NCI-H146 (cell line): ENCODE results near the gene DYRK3.

ENCODE experiments used
- DNase-seq: peaks from one replicate; lab custom pipeline; 2025; lab: John Stamatoyannopoulos, UW

The DYRK3 gene

DNA sequence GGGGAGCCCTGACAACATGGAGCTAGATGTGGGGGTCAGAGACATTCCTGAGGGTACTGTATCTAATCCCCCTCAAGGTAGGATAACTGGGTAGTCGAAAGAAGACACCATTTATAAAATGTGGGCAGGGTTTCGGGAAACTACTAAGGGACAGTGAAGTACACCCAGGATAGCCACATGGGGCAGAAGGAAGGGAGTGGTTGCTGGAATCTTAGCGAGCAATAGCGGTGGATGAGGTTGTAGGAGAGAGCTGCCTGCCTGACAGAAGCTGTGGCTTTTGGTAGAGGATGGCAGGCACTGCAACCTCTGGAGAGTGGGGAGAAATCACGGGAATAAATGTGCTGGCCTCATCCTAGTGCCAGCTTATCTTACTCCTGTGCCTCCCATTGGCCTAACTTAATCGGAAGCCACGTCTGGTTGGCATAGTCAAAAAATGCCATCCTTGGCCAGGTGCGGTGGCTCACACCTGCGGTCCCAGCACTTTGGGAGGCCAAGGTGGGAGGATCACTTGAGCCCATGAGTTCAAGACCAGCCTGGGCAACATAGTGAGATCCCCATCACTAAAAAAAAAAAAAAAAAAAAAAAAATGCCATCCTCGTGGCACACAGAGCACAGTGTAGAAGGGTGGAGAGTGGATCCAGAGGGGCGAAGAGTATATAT lies 26.0 kb downstream of the DYRK3 start:
- DNase-seq: no peak

DNA sequence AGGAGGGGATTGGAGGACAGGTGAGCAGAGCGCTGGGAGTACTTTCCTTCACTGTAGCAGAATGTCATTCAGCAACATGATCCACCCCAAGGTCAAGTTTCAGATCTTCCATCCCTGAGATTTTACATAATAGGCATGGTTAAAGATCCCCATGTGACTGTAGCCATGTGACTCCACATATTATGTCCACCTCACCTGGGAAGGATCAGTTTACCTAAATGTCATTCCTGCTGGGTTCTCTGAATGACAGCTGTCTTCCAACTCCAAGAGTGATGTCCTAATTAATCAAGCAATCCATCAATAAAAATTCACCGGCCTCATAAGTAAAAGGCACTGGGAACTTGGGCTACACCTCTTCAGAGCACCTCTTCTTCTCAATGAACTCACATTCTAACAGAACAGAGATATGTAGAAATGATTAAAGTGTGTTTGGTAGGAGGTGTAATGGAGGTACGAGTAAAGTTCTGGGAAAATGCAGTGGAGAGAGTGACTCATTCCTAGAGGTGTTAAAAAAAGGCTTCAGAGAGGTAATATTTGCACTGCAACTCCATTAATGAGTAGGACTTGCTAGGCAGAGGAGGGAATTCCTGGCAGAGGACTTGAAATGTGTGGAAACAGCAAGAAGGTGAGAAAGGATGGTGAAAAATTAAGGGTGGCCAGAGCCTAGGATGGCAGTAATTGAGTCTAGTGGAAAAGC lies 27.2 kb downstream of the DYRK3 start:
- DNase-seq: no peak

DNA sequence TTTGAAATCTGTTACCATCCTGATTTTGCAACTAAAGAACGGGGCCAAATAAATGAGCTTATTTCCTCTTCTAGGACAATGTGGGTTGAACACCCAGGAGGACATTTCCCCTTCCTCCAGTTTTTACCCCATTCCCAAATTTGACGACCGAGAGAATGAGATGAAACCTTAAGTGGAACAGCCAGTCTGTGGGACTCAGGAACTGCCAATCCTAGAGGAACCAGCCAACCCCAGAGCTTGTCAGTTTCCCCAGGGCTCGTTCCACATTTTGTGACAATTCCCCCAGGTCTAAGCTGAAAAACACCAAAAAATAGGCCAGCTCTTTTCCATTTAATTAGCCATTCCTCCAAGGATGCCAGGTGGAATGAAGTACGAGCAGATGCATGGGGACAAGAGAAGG lies 28.0 kb downstream of the DYRK3 start:
- DNase-seq: no peak

DNA sequence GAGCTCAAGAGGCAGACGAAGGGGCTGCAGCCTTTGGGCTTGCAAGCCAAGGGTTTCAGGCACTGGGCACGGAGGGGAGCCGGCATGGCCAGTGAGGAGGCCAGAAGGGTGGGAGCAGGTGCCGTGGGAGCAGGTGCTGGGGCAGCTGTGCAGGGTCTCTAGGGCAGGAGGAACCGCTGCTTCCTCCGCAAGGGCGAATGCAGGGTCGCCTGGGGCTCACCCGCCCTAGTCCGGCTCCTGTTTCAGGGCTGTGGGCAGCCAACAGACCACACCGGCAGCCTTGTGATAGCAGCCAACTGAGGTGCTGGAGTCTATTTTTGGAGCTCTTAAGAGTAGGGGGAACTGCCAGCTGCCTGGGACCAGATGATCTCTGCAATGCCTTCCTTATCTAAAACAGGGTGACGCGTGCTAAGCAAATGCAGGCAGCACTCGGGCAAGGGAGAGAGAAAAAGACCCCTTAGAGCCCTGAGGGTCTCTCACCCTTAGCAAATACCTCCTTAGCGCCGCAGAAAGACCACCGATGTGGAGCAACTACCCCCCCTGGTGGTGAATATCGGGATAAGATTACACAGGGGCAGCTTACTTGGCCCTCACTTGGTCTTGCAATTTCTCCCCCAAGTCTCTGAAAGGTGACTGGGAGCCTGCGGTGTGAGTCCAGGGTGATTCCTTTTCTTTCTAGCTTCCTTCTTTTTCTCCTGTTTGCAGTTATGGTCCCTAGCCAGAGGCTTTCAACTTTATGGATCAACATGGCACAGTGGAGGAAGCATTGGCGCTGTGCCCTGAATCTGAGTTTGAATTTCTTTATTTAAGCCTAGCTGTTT lies 28.7 kb downstream of the DYRK3 start:
- DNase-seq: peak; percentile 72

DNA sequence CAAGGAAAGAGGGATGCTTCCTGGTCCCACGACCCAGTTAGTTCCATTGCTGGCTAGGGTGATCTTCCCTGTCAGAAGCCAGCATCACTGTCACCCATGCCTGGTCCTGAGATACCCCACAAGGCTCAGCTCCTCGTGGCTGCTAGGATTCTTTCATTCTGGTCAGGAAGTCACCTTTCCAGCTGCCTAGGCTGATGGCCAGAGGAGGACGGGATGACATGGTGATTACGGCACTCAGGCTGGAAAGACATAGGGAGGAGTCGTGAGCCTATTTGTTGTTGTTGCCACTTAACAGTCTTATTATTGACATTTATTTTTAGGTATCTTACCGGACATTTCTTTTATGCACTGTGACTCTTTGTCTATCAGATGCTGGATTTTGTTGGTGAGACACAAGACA lies 29.4 kb downstream of the DYRK3 start:
- DNase-seq: no peak

DNA sequence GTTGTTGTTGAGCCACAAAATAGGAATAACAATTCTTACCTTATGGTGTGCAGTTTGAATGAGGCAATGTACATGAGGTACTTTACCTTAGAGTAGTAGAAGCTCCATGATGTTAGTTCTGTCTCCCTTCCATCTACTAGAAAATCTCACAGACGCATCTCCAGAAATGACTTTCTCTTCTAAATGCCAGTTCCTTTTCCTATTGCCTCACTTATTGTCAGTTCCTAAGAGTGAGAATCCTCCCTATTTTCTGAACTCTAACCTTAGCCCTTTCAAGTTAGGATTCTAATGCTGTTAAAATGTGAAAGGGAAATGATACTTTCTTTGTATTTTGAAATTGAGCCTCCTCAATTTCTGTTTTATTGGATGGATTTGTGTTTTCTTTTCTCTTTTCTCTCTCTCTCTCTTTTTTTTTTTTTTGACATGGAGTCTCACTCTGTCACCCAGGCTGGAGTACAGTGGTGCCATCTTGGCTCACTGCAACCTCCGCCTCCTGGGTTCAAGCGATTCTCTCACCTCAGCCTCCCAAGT lies 30.8 kb downstream of the DYRK3 start:
- no peak for DNase-seq

DNA sequence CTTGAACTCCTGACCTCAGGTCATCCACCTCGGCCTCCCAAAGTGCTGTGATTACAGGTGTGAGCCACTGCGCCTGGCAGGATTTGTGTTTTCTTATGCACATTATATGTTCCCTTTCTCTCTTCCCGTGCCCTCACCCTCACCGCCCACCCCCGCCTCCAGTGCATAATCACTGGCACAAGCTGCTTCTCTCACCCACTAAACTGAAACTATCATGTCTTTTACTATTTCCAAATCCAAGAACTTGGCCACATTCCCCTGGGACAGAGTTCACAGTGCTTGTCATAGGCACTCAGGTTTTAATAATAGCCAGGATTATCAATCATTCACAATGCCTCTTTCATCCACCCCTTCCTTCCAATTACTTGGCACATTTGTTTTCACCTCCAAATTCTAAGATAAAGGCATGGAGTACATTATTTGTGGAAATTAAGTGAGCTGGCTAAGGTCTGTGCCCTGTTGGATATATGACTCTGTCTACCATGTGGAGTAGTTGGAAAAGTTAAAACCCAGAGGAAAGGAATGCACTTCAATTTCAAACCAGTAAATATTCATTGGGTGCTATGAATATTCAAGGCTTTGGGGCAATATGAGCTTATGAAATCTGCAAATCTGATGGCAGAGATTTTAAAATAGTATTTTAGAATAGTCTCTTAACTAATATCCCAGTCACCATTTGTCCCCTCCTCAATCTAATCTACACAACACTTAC lies 31.8 kb downstream of the DYRK3 start:
- no peak for DNase-seq

DNA sequence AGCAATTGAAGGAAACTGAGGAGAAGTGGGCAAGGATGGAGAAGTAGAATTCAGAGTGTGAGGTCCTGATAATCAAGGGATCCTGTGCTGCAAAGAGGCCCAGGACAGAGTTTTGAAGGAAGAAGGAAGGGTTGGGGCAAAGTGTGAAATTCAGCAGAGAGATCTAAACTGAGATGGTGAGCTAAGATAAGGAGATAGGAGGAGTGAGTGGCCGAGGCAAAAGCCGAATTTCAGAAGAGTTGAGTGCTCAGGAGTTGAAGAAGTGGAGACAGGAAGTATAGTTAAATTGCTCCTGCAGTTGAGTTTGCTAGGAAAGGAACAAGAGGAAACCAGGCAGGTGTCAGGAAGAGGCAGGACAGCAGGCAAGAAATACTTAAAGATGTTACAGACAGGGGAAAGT lies 33.0 kb downstream of the DYRK3 start:
- no peak for DNase-seq

DNA sequence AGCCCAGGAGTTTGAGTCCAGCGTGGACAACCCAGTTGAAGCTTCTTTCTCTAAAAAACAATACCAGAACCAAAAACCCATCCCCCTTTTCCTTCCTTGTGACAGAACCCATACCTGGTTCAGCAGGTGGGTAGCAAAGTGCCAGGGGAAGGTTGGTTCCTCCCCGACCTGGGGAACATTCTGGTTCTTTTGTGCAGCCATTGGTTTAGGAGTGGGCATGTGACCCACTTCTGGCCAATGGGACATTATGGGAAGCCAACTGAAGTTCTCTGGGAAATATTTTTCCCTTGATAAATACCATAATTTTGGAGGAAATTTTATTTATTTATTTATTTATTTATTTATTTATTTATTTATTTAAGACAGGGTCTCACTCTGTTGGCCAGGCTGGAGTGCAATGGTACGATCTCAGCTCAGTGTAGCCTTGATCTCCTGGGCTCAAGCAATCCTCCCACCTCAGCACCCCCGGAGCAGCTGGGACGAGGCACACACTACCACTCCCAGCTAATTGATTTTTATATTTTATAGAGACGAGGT lies 33.6 kb downstream of the DYRK3 start:
- no peak for DNase-seq

DNA sequence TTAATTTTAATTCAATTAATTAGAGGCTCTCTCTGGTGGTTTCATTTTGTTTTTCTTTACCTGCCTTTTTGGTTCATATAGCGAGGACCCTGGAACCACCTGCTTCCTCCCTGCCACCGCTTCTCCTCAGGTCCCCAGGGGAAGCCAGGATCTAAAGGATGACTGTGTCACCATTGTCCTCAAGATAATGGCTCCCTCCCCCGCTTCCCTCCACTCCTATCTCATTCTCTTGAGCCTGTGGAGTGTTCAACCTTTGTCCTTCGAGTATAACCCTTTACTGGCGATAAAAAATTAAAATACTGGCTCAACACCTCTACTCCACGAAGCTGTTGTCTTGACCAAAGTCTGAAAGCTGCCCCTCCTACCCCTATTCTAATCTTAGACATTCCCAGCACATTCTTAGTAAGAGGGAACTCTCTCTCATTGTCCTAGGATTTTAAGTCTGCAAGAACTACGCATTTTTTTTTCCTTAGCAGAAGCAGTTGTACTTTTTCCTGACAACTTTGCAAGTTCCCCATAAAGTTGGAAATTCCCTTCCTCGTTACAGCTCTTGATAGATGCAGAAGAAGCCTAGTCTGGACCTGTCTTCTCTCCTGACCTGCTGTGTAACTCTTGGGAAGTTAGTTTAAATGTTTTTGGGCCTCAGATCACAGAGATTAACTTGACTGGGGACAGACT lies 36.8 kb downstream of the DYRK3 start:
- peak; percentile 90 for DNase-seq

DNA sequence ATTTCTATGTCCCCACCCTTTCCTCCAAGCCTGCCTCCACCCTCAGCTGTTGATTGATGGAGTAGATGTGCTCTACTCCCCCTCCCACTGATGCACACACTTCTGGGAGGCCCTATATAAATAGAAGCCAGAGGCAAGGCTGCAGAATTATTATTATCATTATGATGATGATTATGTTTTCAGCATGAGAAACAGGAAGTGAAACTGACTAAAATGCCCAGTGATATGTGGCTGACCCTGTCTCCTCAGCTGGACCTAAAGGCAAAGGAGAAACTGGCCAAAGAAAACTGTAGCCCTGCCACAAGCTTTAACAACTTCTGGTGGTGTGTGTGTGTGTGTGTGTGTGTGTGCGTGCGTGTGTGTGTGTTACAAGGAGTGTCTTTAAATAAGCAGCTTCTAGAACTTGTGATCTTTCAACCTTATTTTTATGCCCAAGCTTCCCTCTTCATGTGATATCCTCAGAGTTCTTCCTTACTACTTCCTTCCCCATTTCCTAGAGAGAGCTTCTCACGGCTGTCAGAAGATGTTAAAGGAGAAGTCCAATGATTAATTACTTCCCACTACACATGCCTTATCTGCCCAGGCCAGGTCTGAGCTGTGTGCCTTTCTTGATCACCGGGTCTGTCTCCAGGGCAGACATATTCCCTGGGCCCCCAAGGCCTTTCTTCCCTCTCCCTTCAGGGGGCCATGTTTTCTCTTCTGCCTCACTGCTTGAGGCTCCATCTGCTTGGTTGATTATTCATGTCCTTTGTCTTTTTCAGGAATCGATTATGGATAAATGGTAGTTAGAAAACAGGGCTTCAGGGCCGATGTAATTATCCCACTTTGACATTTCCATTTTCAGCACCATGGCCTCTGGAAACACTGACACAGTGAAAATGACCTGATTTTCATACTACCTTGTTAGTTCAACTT lies 37.8 kb downstream of the DYRK3 start:
- peak; percentile 95 for DNase-seq

DNA sequence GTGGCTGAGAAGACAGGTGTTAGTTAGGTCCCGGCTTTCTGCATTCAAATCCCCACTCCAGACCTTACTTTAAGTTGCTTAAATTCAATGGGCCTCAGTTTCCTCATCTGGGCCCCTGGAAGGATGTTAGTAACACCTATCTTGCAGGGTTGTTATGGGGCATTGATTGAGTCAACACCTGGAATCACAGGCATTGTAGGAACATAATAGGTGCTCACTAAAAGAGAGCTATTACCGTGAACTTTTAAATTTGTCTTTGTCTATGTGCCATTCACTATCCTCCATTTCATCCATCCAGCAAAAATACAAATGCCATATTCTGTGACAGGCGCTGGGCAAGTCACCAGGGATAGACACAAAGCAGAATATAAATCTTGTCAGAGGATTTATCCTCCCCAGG lies 38.9 kb downstream of the DYRK3 start:
- no peak for DNase-seq

DNA sequence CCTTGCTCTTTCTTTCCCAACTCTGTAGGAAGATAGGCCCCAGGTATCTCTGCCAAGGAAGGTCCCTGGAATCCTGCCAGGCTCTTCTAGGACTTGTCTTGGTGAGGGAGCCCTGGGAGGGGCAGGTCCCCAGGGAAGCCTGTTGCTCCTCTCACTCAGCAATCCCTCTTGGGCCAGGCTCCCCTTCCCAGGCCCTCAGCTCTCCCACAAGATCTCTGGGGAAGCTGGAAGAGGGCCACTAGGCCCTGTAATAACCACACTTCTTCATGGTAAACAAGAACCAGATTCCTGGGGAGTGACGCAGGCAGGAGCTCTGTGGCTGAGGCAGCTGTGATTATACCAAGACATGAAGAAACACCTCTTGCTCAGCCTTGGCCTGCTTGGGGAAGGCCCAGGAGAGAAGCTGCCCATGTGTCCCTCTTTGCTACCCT lies 39.4 kb downstream of the DYRK3 start:
- DNase-seq: peak; percentile 23

DNA sequence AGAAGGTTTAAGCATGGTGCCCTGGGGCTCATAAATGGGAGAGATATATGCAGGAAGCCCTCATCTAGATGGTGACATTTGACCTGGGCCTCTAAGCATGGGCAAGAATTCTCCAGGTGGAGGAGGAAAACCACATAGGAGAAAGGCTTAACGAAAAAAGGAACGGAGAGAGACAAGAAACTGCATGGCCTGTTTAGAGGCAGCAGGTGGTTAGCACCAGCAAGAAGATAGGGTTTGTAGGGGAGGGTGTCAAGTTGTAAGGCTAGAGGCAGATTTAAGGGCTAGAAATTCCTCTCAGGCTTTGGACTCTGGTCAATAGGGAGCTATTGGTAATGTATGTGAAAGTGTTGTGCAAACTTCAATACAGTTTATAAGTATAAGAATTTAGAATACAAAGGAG lies 41.2 kb downstream of the DYRK3 start:
- DNase-seq: no peak

DNA sequence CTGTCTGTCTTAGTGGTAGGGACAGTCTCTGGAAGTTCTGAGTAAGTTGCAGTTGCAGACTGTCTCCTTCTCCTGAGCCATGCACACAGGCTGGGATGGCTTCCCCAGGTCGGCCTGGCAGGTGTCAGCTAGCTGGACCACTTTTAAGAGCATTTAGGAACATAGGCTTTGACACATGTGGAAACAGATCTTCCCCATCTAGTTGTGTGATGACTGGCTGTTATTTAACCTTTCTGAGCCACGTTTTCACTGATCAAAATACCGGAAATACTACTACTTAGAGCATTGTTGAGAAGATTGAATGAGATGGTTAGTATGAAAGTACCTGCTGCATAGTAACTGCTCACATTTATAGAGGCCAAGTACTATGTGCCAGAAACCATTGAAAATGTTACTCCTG lies 43.2 kb downstream of the DYRK3 start:
- no peak for DNase-seq

DNA sequence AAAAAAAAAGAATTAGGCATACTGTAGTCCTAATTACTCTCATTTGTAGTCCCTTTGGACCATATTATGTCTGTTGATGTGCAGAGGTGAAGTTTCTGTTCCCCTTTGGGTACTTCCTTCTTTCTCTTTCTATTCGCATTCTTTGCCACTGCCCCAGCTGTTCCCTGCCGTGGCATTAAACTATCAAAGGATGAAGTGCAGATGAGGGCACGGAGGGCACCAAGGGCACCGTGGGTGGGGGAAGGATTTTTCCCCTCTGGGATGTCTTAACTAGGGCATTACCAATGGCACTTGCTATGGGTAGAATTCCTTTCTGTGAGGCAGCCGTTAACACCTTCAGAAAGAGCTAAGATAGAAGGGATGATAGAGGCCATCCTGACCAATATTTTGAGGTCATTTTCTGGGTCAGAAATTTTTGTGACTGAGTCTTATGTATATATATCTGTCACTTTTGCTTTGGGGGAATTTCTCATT lies 44.4 kb downstream of the DYRK3 start:
- DNase-seq: no peak

DNA sequence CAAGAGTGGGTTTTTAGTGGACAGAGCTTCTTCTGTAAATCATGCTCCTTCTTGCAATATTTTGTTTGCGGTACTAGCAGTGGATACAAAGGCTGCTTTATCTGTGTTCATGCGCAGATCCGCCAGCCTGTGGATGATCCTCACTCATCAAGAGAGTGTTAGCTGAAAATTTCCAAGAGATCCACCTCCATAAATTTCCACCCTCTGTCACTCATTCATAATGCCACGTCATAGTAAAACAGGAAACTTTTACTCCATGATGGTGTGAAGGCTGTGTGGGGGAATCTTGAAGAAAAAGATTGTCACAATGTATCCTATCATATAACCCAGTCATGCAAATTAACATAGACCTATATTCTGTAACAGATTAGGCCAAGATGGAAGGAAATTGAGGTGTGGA lies 44.9 kb downstream of the DYRK3 start:
- no peak for DNase-seq

DNA sequence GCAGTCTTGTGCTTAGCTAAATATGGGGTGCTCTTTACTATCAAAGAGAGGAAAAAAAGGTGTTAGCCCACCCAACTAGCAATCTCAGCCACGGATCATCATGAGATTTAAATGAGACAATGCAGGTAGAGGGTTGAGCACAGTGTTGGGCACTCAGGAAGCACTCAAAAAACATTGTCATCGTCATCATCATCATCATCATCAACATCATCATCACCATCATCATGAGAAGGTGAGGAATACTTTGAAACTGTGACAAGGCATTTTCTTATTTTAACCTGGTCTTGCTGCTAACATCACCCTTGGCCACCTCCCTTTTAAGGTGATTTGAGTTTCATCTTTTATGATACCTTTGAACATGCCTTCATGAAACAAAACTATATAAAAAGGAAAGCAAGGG lies 46.0 kb downstream of the DYRK3 start:
- no peak for DNase-seq

DNA sequence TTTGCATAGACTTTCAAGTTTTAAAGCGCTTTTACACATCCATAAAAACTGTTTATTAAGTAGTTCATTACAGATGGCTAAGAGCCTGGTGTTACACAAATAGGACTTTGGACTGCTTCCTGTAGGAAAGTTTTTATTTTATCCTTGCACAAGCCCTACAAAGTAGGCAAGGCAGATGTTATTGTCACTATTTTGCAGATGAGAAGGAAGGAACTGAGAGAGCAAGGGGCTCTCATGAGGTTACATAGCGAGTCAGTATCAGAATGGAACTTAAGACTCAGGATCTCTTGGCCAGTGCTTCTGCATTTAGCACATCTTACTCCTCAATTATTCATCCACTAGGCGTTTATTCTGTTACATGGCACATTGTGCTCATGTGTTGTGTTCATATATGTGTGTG lies 46.8 kb downstream of the DYRK3 start:
- no peak for DNase-seq

DNA sequence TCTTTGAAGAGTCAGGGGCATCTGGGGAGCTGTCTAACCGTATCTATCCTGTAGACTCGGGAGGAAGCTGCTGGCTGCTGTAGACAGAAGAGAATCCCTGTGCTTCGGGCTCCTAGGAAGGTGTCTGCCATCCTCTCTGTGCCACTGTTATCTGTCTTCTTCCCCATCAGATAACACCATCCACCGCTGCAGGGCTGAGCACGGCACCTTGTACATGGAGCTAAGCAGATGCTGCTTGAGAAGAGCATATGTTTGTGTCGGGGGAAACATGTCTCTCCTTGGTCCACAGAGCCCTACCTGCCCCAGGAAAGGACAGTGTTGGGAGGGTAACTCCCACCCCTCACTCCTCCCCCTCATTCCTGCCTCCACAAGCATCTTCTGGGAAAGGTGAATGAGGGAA lies 48.0 kb downstream of the DYRK3 start:
- no peak for DNase-seq
